HCT116 (cell line): ENCODE measurements around the gene COBL.

Experiments
- CEBPB ChIP-seq: IDR thresholded peaks from 2 replicates; pipeline ENCODE4 v1.6.1; 2012; ENCODE audit warnings: low read depth
- EZH2 ChIP-seq: fragments of 200-600 bp; sonication (generic); IDR thresholded peaks from 2 replicates; pipeline ENCODE4 v1.6.1; 2017; ENCODE audit warnings: antibody characterized with exemption, mixed run types
- EZH2phosphoT487 ChIP-seq: fragments of 200-600 bp; IDR thresholded peaks from 2 replicates; pipeline ENCODE4 v1.6.1; 2018; ENCODE audit warnings: antibody characterized with exemption, borderline replicate concordance
- JUND ChIP-seq: IDR thresholded peaks from 2 replicates; pipeline ENCODE4 v1.6.1; 2012
- POLR2A ChIP-seq: IDR thresholded peaks from 2 replicates; pipeline ENCODE4 v1.7.0; 2011; ENCODE audit warnings: borderline replicate concordance; ENCODE audit not compliant: insufficient read depth, insufficient read length; ENCODE audit errors: extremely low read depth
- POLR2AphosphoS5 ChIP-seq: IDR thresholded peaks from 2 replicates; pipeline ENCODE4 v1.6.1; 2011; ENCODE audit warnings: mild to moderate bottlenecking, low read depth, low read length, moderate library complexity
- REST ChIP-seq: IDR thresholded peaks from 2 replicates; pipeline ENCODE4 v1.6.1; 2012; ENCODE audit warnings: low read depth
- SP1 ChIP-seq: IDR thresholded peaks from 2 replicates; pipeline ENCODE4 v1.6.1; 2012; ENCODE audit warnings: low read depth
- SRF ChIP-seq: IDR thresholded peaks from 2 replicates; pipeline ENCODE4 v1.6.1; 2012; ENCODE audit warnings: low read depth
- YY1 ChIP-seq: IDR thresholded peaks from 2 replicates; pipeline ENCODE4 v1.6.1; 2011; ENCODE audit warnings: low read length, low read depth, moderate library complexity, mild to moderate bottlenecking; ENCODE audit not compliant: insufficient replicate concordance; ENCODE audit errors: extremely low read depth
- ZFX ChIP-seq: fragments of 450-650 bp; IDR thresholded peaks from 2 replicates; pipeline ENCODE4 v1.6.1; 2017
- ZNF274 ChIP-seq: fragments of 200-500 bp; sonication (Bioruptor generic); IDR thresholded peaks from 2 replicates; pipeline ENCODE4 v1.6.1; 2014; ENCODE audit warnings: mild to moderate bottlenecking, low read depth, low read length, inconsistent platforms
- TF ChIP-seq, protein P1 (sequence below), 3 experiments: fragments of 200-600 bp in 1 of 3; sonication (generic) in 1 of 3; IDR thresholded peaks in 2 of 3; conservative IDR thresholded peaks in 1 of 3; 2 replicates each; pipeline ENCODE4 v1.5.1; 2012 to 2017; ENCODE audit warnings: low read depth in 2 of 3, low read length in 2 of 3, antibody characterized with exemption in 1 of 3, borderline replicate concordance in 1 of 3, control low read depth in 1 of 3, mild to moderate bottlenecking in 1 of 3, mixed read lengths in 1 of 3, mixed run types in 1 of 3, moderate library complexity in 1 of 3; ENCODE audit not compliant: insufficient read depth in 1 of 3
- TF ChIP-seq, protein P2 (sequence below): IDR thresholded peaks from 2 replicates; pipeline ENCODE4 v1.6.1; 2012

GRCh38 chr7:50976064-50976463 is 340.5 kb downstream of the COBL start:
- TF ChIP-seq YY1 (no peak), EZH2phosphoT487 (no peak), ZNF274 (no peak), POLR2AphosphoS5 (no peak), JUND (no peak), SP1 (no peak), EZH2 (no peak), POLR2A (no peak), SRF (no peak), REST (no peak), CEBPB (no peak), ZFX (no peak)
- TF ChIP-seq, protein P1, sequence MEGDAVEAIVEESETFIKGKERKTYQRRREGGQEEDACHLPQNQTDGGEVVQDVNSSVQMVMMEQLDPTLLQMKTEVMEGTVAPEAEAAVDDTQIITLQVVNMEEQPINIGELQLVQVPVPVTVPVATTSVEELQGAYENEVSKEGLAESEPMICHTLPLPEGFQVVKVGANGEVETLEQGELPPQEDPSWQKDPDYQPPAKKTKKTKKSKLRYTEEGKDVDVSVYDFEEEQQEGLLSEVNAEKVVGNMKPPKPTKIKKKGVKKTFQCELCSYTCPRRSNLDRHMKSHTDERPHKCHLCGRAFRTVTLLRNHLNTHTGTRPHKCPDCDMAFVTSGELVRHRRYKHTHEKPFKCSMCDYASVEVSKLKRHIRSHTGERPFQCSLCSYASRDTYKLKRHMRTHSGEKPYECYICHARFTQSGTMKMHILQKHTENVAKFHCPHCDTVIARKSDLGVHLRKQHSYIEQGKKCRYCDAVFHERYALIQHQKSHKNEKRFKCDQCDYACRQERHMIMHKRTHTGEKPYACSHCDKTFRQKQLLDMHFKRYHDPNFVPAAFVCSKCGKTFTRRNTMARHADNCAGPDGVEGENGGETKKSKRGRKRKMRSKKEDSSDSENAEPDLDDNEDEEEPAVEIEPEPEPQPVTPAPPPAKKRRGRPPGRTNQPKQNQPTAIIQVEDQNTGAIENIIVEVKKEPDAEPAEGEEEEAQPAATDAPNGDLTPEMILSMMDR (IDR thresholded peaks at IDR 0.05 in 2 of 3, conservative IDR thresholded peaks at IDR 0.05 in 1 of 3; ENCODE audit: borderline replicate concordance in 1 of 3, insufficient read depth in 1 of 3, low read depth in 2 of 3, low read length in 2 of 3): no peak
- TF ChIP-seq, protein P2, sequence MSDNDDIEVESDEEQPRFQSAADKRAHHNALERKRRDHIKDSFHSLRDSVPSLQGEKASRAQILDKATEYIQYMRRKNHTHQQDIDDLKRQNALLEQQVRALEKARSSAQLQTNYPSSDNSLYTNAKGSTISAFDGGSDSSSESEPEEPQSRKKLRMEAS: no peak
